Measurements from ENCODE around the gene FNIP2. TPM values are rescaled to one million over a fixed set of nuclear protein-coding genes. Genes with fewer than 3 reads are reported as not detected.
A peak's percentile ranks its signal among the peaks of the same experiment; 100 is the strongest.

The FNIP2 gene
- total RNA-seq, 1 experiment from 2014 or later, result 35.3 TPM

DNA sequence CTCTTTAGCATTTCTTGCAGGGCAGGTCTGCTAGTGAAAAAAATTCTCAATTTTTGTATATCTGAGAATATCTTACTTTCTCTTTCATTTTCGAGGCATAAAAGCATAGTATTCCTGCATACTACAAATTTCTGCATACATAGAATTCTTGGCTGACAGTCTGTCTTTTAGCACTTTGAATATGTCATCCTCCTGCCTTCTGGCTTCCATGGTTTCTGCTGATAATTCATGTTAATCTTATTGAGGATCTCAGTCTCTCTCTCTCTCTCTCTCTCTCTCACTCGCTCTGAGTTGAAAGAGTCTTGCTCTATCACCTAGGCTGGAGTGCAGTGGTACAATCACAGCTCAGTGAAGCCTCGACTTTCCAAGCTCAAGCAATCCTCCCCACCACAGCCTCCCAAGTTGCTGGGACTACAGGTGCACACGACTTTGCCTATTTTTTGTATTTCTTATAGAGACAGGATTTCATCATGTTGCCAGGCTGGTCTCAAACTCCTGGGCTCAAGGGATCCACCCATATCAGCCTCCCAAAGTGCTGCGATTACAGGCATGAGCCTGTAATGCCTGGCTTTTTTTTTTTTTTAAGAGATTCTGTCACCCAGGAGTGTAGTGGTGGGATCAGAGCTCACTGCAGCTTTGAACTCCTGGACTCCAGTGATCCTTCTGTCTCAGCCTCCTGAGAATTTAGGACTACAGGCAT is 161.3 kb downstream of the FNIP2 start:
- H3K4me1 Mint-ChIP-seq (ENCODE audit: low read depth, unreplicated experiment), result no peaks in the 10 kb centered on the region
- intact Hi-C loops (cut with micrococcal nuclease; ENCODE audit: unreplicated experiment), result no loop called here
- H3K27ac Mint-ChIP-seq (ENCODE audit: unreplicated experiment), result no peak overlapping the region
- peaks cover 2% of the 10 kb centered on the region for H3K9me3 Mint-ChIP-seq (ENCODE audit: low read depth, unreplicated experiment)
- DNase-seq, result no peak
- BruUV-seq (replicated peaks), result no TSS peak
- no peaks in the 10 kb centered on the region for H3K36me3 Mint-ChIP-seq (ENCODE audit: insufficient read depth, unreplicated experiment)
- no peaks in the 10 kb centered on the region for H3K27me3 Mint-ChIP-seq (ENCODE audit: unreplicated experiment)
- peak overlapping the region; percentile 13 for H3K4me3 Mint-ChIP-seq (ENCODE audit: low read depth, unreplicated experiment)
- TF ChIP-seq, protein P1, sequence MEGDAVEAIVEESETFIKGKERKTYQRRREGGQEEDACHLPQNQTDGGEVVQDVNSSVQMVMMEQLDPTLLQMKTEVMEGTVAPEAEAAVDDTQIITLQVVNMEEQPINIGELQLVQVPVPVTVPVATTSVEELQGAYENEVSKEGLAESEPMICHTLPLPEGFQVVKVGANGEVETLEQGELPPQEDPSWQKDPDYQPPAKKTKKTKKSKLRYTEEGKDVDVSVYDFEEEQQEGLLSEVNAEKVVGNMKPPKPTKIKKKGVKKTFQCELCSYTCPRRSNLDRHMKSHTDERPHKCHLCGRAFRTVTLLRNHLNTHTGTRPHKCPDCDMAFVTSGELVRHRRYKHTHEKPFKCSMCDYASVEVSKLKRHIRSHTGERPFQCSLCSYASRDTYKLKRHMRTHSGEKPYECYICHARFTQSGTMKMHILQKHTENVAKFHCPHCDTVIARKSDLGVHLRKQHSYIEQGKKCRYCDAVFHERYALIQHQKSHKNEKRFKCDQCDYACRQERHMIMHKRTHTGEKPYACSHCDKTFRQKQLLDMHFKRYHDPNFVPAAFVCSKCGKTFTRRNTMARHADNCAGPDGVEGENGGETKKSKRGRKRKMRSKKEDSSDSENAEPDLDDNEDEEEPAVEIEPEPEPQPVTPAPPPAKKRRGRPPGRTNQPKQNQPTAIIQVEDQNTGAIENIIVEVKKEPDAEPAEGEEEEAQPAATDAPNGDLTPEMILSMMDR (IDR thresholded peaks at IDR 0.05; ENCODE audit: unreplicated experiment), result no peak
- CTCF ChIA-PET, result no interaction called here

- intact Hi-C loops (cut with micrococcal nuclease; ENCODE audit: unreplicated experiment), result no loop called here
- H3K27ac Mint-ChIP-seq (ENCODE audit: unreplicated experiment), result no peak overlapping the region
- TF ChIP-seq, protein P1 (IDR thresholded peaks at IDR 0.05; ENCODE audit: unreplicated experiment), result no peak
- no peak for DNase-seq
- H3K4me3 Mint-ChIP-seq (ENCODE audit: low read depth, unreplicated experiment), result no peak overlapping the region
- no peaks in the 10 kb centered on the region for H3K27me3 Mint-ChIP-seq (ENCODE audit: unreplicated experiment)
- no peaks in the 10 kb centered on the region for H3K4me1 Mint-ChIP-seq (ENCODE audit: low read depth, unreplicated experiment)
- no peaks in the 10 kb centered on the region for H3K36me3 Mint-ChIP-seq (ENCODE audit: insufficient read depth, unreplicated experiment)
- peaks cover 2% of the 10 kb centered on the region for H3K9me3 Mint-ChIP-seq (ENCODE audit: low read depth, unreplicated experiment)
- BruUV-seq (replicated peaks), result no TSS peak
- CTCF ChIA-PET, result no interaction called here
Observed at GRCh38 chr4:158930639-158930972, 161.8 kb downstream of the FNIP2 start.

DNA sequence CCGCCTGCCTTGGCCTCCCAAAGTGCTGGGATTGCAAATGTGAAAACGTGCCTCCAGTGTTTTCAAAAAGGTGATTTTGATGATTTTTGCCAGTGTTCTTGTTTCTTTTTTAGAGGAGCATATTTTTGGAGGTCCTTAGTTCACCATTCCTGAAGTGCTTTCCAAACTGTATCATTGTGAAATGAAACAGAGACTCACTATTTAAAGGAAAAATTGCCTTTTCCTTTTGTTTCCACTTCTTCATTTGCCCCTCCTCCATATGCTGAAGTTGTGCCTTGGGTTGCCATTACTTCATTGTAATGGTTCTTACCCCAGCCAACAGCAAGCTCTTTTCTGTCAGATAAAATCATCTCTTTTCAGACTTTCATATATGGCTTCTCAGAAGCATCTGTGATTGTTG is 164.4 kb downstream of the FNIP2 start:
- Mint-ChIP-seq H3K4me3 (ENCODE audit: low read depth, unreplicated experiment) (no peak overlapping the region), H3K27ac (ENCODE audit: unreplicated experiment) (no peak overlapping the region), H3K36me3 (ENCODE audit: insufficient read depth, unreplicated experiment) (no peaks in the 10 kb centered on the region), H3K4me1 (ENCODE audit: low read depth, unreplicated experiment) (no peaks in the 10 kb centered on the region), H3K27me3 (ENCODE audit: unreplicated experiment) (no peaks in the 10 kb centered on the region), H3K9me3 (ENCODE audit: low read depth, unreplicated experiment) (peaks cover 2% of the 10 kb centered on the region)
- no peak for DNase-seq
- intact Hi-C loops (cut with micrococcal nuclease; ENCODE audit: unreplicated experiment), result no loop called here
- no TSS peak for BruUV-seq (replicated peaks)
- TF ChIP-seq, protein P1 (IDR thresholded peaks at IDR 0.05; ENCODE audit: unreplicated experiment), result no peak
- CTCF ChIA-PET, result interaction anchor here (1.3 kb wide), 1 partner anchor 16 kb away, joined by 3 read pairs; no protein-coding TSS in a partner anchor

DNA sequence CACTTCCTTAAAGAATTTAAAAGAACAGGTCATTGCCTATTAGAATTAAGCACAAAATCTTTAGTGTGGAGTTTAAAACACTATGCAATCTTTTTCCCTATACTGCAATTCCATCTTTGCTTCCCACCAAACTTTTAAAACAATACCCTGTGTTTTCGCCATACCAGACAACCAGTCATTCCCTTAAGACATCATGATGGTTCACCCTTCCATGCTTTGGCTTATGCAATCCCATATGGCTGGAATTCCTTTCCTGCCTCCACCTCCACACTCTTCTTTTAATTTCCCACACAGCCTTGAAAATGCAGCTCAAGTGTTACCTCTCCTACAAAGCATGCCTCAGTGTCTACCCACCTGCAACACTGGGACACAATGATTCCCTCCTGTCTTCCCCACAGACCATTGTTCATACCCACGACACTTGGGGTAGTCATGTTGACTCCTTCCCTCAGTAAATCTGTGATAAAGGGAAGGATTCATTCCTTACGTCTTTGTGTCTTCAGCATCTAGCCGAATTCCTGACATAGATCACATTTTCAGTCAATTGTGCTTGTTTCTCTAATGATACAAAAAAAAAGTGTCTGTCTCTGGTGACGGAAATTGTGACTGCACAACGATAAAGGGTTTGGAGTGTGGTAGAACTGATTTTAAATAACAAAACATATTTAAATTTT is 166.3 kb downstream of the FNIP2 start:
- TF ChIP-seq, protein P1 (IDR thresholded peaks at IDR 0.05; ENCODE audit: unreplicated experiment), result no peak
- no peaks in the 10 kb centered on the region for H3K36me3 Mint-ChIP-seq (ENCODE audit: insufficient read depth, unreplicated experiment)
- H3K9me3 Mint-ChIP-seq (ENCODE audit: low read depth, unreplicated experiment), result no peaks in the 10 kb centered on the region
- CTCF ChIA-PET, result interaction anchor here (0.6 kb wide), 1 partner anchor 492 kb away, joined by 3 read pairs; no protein-coding TSS in a partner anchor
- H3K27me3 Mint-ChIP-seq (ENCODE audit: unreplicated experiment), result no peaks in the 10 kb centered on the region
- no peak overlapping the region for H3K4me3 Mint-ChIP-seq (ENCODE audit: low read depth, unreplicated experiment)
- intact Hi-C loops (cut with micrococcal nuclease; ENCODE audit: unreplicated experiment), result no loop called here
- no peaks in the 10 kb centered on the region for H3K4me1 Mint-ChIP-seq (ENCODE audit: low read depth, unreplicated experiment)
- H3K27ac Mint-ChIP-seq (ENCODE audit: unreplicated experiment), result no peak overlapping the region
- no TSS peak for BruUV-seq (replicated peaks)
- DNase-seq, result no peak

Measured in Calu3 (cell line).